HCT116 (cell line): ENCODE data around the gene TGFBI. TPM values are rescaled to one million over a fixed set of nuclear protein-coding genes. Genes with fewer than 3 reads are reported as not detected.

Source experiments
- ATAC-seq: fragments of 200-7000 bp; cut with Tn5 transposase; 2 replicates; pipeline ENCODE4 v1.9.1; 2020; ENCODE audit warnings: mild to moderate bottlenecking, moderate library complexity
- BruUV-seq: library from RNA; stranded (reverse); fragments of 400-500 nt; replicated peaks from 2 replicates; lab custom pipeline; 2021; lab: Mats Ljungman, UMichigan
- CTCF ChIA-PET: fragments of 300-600 bp; sonication (Branson Sonifier 250); formaldehyde crosslinking; loops from one replicate; lab custom pipeline; 2021; ENCODE audit warnings: antibody characterized with exemption; lab: Charles Lee
- POLR2A ChIA-PET: fragments of 300-600, 350-600 bp; sonication (Branson Sonifier 250); formaldehyde crosslinking; loops from one replicate; lab custom pipeline; 2021; ENCODE audit warnings: antibody characterized with exemption; lab: Charles Lee
- RAD21 ChIA-PET, 2 experiments: fragments of 300-600 bp; sonication (Branson Sonifier 250); formaldehyde crosslinking; loops; one replicate each; lab custom pipeline; 2023; ENCODE audit warnings: low total read pairs in 2 of 2; ENCODE audit not compliant: uncharacterized antibody in 2 of 2, unreplicated experiment in 2 of 2, low non-redundant PET in 1 of 2; lab: Charles Lee
- DNase-seq: peaks from one replicate; pipeline ENCODE4 v3.0.0-alpha.2; 2010; ENCODE audit warnings: low read depth, low spot score
- H2AFZ ChIP-seq: fragments of 200-600 bp; shearing (Covaris generic), sonication (generic); 2 replicates; pipeline ENCODE4 v1.6.1; 2017; ENCODE audit warnings: low read depth, mixed run types, mixed read lengths, antibody characterized with exemption, low read length; ENCODE audit not compliant: poor library complexity, severe bottlenecking
- H3K27ac ChIP-seq: 2 replicates; pipeline ENCODE4 v1.5.1; 2012; ENCODE audit warnings: low read depth, low read length
- H3K27me3 ChIP-seq: fragments of 200-600 bp; sonication (generic); 2 replicates; pipeline ENCODE4 v1.6.1; 2016; ENCODE audit warnings: mixed run types, low read length, mixed read lengths; ENCODE audit not compliant: insufficient read depth
- H3K36me3 ChIP-seq, 2 experiments: fragments of 200-500 bp in 1 of 2; fragments of 200-600 bp in 1 of 2; sonication (Bioruptor generic) in 1 of 2; sonication (generic) in 1 of 2; 2 replicates each; pipeline versions ENCODE4 v1.5.1 to v1.6.1; 2014 to 2016; ENCODE audit warnings: low read length in 2 of 2, inconsistent platforms in 1 of 2, mixed read lengths in 1 of 2, mixed run types in 1 of 2; ENCODE audit not compliant: insufficient read depth in 2 of 2, control insufficient read depth in 1 of 2
- H3K4me1 ChIP-seq, 2 experiments: fragments of 200-600 bp in 1 of 2; sonication (generic) in 1 of 2; 2 replicates each; pipeline versions ENCODE4 v1.5.1 to v1.6.1; 2012 to 2017; ENCODE audit warnings: low read length in 2 of 2, inconsistent platforms in 1 of 2, mild to moderate bottlenecking in 1 of 2, mixed read lengths in 1 of 2, mixed run types in 1 of 2, moderate library complexity in 1 of 2; ENCODE audit not compliant: insufficient read depth in 2 of 2, control insufficient read depth in 1 of 2
- H3K4me2 ChIP-seq: fragments of 200-600 bp; sonication (generic); 2 replicates; pipeline ENCODE4 v1.6.1; 2017; ENCODE audit warnings: mixed run types, low read length, mixed read lengths
- H3K4me3 ChIP-seq, 2 experiments: fragments of 200-600 bp in 1 of 2; sonication (generic) in 1 of 2; replicated peaks in 1 of 2; 2 replicates each; pipeline ENCODE4 v1.5.1; 2011 to 2016; ENCODE audit warnings: low read length in 2 of 2, control low read depth in 1 of 2, low read depth in 1 of 2, mild to moderate bottlenecking in 1 of 2, mixed read lengths in 1 of 2, mixed run types in 1 of 2
- H3K79me2 ChIP-seq: fragments of 200-600 bp; sonication (generic); 2 replicates; pipeline ENCODE4 v1.6.1; 2017; ENCODE audit warnings: mild to moderate bottlenecking, mixed run types, low read length, moderate library complexity, mixed read lengths; ENCODE audit not compliant: insufficient read depth
- H3K9ac ChIP-seq: fragments of 200-600 bp; sonication (generic); 2 replicates; pipeline ENCODE4 v1.6.1; 2016; ENCODE audit warnings: low read length, mixed read lengths
- H3K9me2 ChIP-seq: fragments of 200-600 bp; sonication (generic), shearing (Covaris generic); 2 replicates; pipeline ENCODE4 v1.6.1; 2017; ENCODE audit warnings: mixed run types, mild to moderate bottlenecking, moderate library complexity; ENCODE audit not compliant: insufficient read depth
- H3K9me3 ChIP-seq, 2 experiments: fragments of 200-500 bp in 1 of 2; fragments of 200-600 bp in 1 of 2; sonication (Bioruptor generic) in 1 of 2; sonication (generic) in 1 of 2; 2 replicates each; pipeline ENCODE4 v1.6.1; 2014 to 2017; ENCODE audit warnings: low read length in 2 of 2, mixed read lengths in 2 of 2, inconsistent platforms in 1 of 2, low read depth in 1 of 2, mild to moderate bottlenecking in 1 of 2, mixed run types in 1 of 2, moderate library complexity in 1 of 2; ENCODE audit not compliant: control insufficient read depth in 1 of 2, insufficient read depth in 1 of 2
- H4K20me1 ChIP-seq: fragments of 200-600 bp; sonication (generic), shearing (Covaris generic); 2 replicates; pipeline ENCODE4 v1.6.1; 2017; ENCODE audit warnings: mixed run types, mild to moderate bottlenecking, moderate library complexity; ENCODE audit not compliant: insufficient read depth
- CBX3 ChIP-seq: IDR thresholded peaks from 2 replicates; pipeline ENCODE4 v1.6.1; 2012; ENCODE audit warnings: low read depth
- CEBPB ChIP-seq: IDR thresholded peaks from 2 replicates; pipeline ENCODE4 v1.6.1; 2012; ENCODE audit warnings: low read depth
- EGR1 ChIP-seq: IDR thresholded peaks from 2 replicates; pipeline ENCODE4 v1.6.1; 2012; ENCODE audit warnings: low read depth
- ELF1 ChIP-seq: IDR thresholded peaks from 2 replicates; pipeline ENCODE4 v1.6.1; 2012; ENCODE audit warnings: low read depth, borderline replicate concordance
- EZH2 ChIP-seq: fragments of 200-600 bp; sonication (generic); IDR thresholded peaks from 2 replicates; pipeline ENCODE4 v1.6.1; 2017; ENCODE audit warnings: antibody characterized with exemption, mixed run types
- EZH2phosphoT487 ChIP-seq: fragments of 200-600 bp; IDR thresholded peaks from 2 replicates; pipeline ENCODE4 v1.6.1; 2018; ENCODE audit warnings: antibody characterized with exemption, borderline replicate concordance
- POLR2A ChIP-seq: IDR thresholded peaks from 2 replicates; pipeline ENCODE4 v1.7.0; 2011; ENCODE audit warnings: borderline replicate concordance; ENCODE audit not compliant: insufficient read depth, insufficient read length; ENCODE audit errors: extremely low read depth
- RAD21 ChIP-seq: IDR thresholded peaks from 2 replicates; pipeline ENCODE4 v1.6.1; 2012; ENCODE audit warnings: low read depth, mild to moderate bottlenecking
- SP1 ChIP-seq: IDR thresholded peaks from 2 replicates; pipeline ENCODE4 v1.6.1; 2012; ENCODE audit warnings: low read depth
- TCF7L2 ChIP-seq: IDR thresholded peaks from 2 replicates; pipeline ENCODE4 v1.7.0; 2011; ENCODE audit warnings: borderline replicate concordance, inconsistent platforms; ENCODE audit not compliant: insufficient read depth, insufficient read length; ENCODE audit errors: extremely low read depth
- YY1 ChIP-seq: IDR thresholded peaks from 2 replicates; pipeline ENCODE4 v1.6.1; 2011; ENCODE audit warnings: low read length, low read depth, moderate library complexity, mild to moderate bottlenecking; ENCODE audit not compliant: insufficient replicate concordance; ENCODE audit errors: extremely low read depth
- ZFX ChIP-seq: fragments of 450-650 bp; IDR thresholded peaks from 2 replicates; pipeline ENCODE4 v1.6.1; 2017
- intact Hi-C: fragments of 100-400 bp; cut with micrococcal nuclease; formaldehyde crosslinking; loops from 2 replicates; pipeline ENCODE4 v1.10.0; 2022
- total RNA-seq: library from RNA; stranded (reverse); gene quantifications from one replicate; pipeline ENCODE4 v1.2.1, GENCODE V29; 2021; ENCODE audit not compliant: unreplicated experiment
- TF ChIP-seq, protein P1 (sequence below): IDR thresholded peaks from 2 replicates; pipeline ENCODE4 v1.6.1; 2011; ENCODE audit warnings: mild to moderate bottlenecking, low read length, moderate library complexity; ENCODE audit not compliant: insufficient replicate concordance; ENCODE audit errors: extremely low read depth
- TF ChIP-seq, protein P2 (sequence below): IDR thresholded peaks from 2 replicates; pipeline ENCODE4 v1.6.1; 2012

TGFBI gene
- total RNA-seq, 1 experiment from 2014 or later: 0.64 TPM

- TF ChIP-seq CEBPB (no peak), SP1 (no peak), ELF1 (no peak), EZH2 (no peak), CBX3 (no peak), ZFX (no peak), RAD21 (no peak), POLR2A (no peak), TCF7L2 (no peak), EZH2phosphoT487 (no peak), EGR1 (no peak), YY1 (no peak)
- TF ChIP-seq, protein P1, sequence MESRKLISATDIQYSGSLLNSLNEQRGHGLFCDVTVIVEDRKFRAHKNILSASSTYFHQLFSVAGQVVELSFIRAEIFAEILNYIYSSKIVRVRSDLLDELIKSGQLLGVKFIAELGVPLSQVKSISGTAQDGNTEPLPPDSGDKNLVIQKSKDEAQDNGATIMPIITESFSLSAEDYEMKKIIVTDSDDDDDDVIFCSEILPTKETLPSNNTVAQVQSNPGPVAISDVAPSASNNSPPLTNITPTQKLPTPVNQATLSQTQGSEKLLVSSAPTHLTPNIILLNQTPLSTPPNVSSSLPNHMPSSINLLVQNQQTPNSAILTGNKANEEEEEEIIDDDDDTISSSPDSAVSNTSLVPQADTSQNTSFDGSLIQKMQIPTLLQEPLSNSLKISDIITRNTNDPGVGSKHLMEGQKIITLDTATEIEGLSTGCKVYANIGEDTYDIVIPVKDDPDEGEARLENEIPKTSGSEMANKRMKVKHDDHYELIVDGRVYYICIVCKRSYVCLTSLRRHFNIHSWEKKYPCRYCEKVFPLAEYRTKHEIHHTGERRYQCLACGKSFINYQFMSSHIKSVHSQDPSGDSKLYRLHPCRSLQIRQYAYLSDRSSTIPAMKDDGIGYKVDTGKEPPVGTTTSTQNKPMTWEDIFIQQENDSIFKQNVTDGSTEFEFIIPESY: no peak
- TF ChIP-seq, protein P2, sequence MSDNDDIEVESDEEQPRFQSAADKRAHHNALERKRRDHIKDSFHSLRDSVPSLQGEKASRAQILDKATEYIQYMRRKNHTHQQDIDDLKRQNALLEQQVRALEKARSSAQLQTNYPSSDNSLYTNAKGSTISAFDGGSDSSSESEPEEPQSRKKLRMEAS: no peak
- H2AFZ ChIP-seq: no peak overlapping the region
- POLR2A ChIA-PET: no interaction called here
- BruUV-seq: no TSS peak
- no peak overlapping the region for H3K4me3 ChIP-seq
- DNase-seq (no peak), ATAC-seq (no peak)
- H3K4me2 ChIP-seq: no peak overlapping the region
- H3K79me2 ChIP-seq: no peaks in the 10 kb centered on the region
- RAD21 ChIA-PET: no interaction called here
- H3K9me2 ChIP-seq: no peaks in the 10 kb centered on the region
- intact Hi-C loops: loop anchor here (5.0 kb wide), 2 partner anchors 108 to 148 kb away; no protein-coding TSS in a partner anchor
- CTCF ChIA-PET: interaction anchor here (0.8 to 1.0 kb wide), 2 partner anchors 18 to 108 kb away, joined by 3 to 4 read pairs; no protein-coding TSS in a partner anchor
- no peaks in the 10 kb centered on the region for H3K36me3 ChIP-seq
- H3K27me3 ChIP-seq: no peaks in the 10 kb centered on the region
- H3K9ac ChIP-seq: no peak overlapping the region
- no peaks in the 10 kb centered on the region for H3K9me3 ChIP-seq
- no peaks in the 10 kb centered on the region for H4K20me1 ChIP-seq
- H3K27ac ChIP-seq: no peak overlapping the region
- peaks cover 3 to 7% of the 10 kb centered on the region in 2 experiments for H3K4me1 ChIP-seq
Measured at GRCh38 chr5:136063778-136064465, 35.1 kb downstream of the TGFBI start.
